Parathyroid adenoma (tissue), 2 donors: ENCODE results near the gene MRPL47.

ENCODE experiments used
- H2AFZ ChIP-seq: fragments of 300-600 bp; sonication (generic); one replicate; pipeline ENCODE4 v1.7.0; 2017; ENCODE audit warnings: antibody characterized with exemption, mild to moderate bottlenecking
- H3K27ac ChIP-seq: fragments of 300-600 bp; sonication (generic); one replicate; pipeline ENCODE4 v1.7.0; 2017
- H3K27me3 ChIP-seq: fragments of 300-600 bp; sonication (generic); one replicate; pipeline ENCODE4 v1.7.0; 2017; ENCODE audit warnings: low read length; ENCODE audit not compliant: control insufficient read depth, insufficient read depth
- H3K36me3 ChIP-seq: fragments of 300-600 bp; sonication (generic); one replicate; pipeline ENCODE4 v1.7.0; 2017; ENCODE audit warnings: low read length; ENCODE audit not compliant: control insufficient read depth, insufficient read depth
- H3K4me1 ChIP-seq: fragments of 300-600 bp; sonication (generic); one replicate; pipeline ENCODE4 v1.7.0; 2017; ENCODE audit warnings: control low read depth
- H3K4me2 ChIP-seq: fragments of 300-600 bp; sonication (generic); one replicate; pipeline ENCODE4 v1.7.0; 2017; ENCODE audit warnings: low read length
- H3K4me3 ChIP-seq: fragments of 300-600 bp; sonication (generic); one replicate; pipeline ENCODE4 v1.7.0; 2017; ENCODE audit warnings: low read depth, low read length
- H3K79me2 ChIP-seq: fragments of 300-600 bp; sonication (generic); one replicate; pipeline ENCODE4 v1.7.0; 2017; ENCODE audit warnings: control low read depth
- H3K9ac ChIP-seq: fragments of 300-600 bp; sonication (generic); one replicate; pipeline ENCODE4 v1.7.0; 2017; ENCODE audit warnings: mild to moderate bottlenecking
- H3K9me3 ChIP-seq: fragments of 300-600 bp; sonication (generic); one replicate; pipeline ENCODE4 v1.7.0; 2017; ENCODE audit warnings: low read length; ENCODE audit not compliant: control insufficient read depth
- CTCF ChIP-seq: fragments of 300-600 bp; sonication (generic); IDR thresholded peaks from one replicate; pipeline ENCODE4 v1.7.0; 2017; ENCODE audit warnings: antibody characterized with exemption, mild to moderate bottlenecking
- donor health status: primary hyperparathyroidism.

MRPL47 gene

GRCh38 chr3:179541094-179541493 is 63.3 kb downstream of the MRPL47 start:
- H3K36me3 ChIP-seq: no peaks in the 10 kb centered on the region
- no peaks in the 10 kb centered on the region for H3K4me1 ChIP-seq
- no peaks in the 10 kb centered on the region for H3K9me3 ChIP-seq
- no peak for TF ChIP-seq CTCF
- H3K4me2 ChIP-seq: no peak overlapping the region
- H3K4me3 ChIP-seq: no peak overlapping the region
- no peaks in the 10 kb centered on the region for H3K27me3 ChIP-seq
- H3K9ac ChIP-seq: no peak overlapping the region
- no peaks in the 10 kb centered on the region for H3K79me2 ChIP-seq
- H2AFZ ChIP-seq: no peak overlapping the region
- H3K27ac ChIP-seq: no peak overlapping the region
